ENCODE results near the gene CYS1. TPM values are rescaled to one million over a fixed set of nuclear protein-coding genes. Genes with fewer than 3 reads are reported as not detected.

The CYS1 gene
- total and polyA plus RNA-seq, 2 of the 13 experiments (the other 11 are each of a cell fraction or from before 2014, with no cell fraction given), result 0.04 TPM; not detected in 1

DNA sequence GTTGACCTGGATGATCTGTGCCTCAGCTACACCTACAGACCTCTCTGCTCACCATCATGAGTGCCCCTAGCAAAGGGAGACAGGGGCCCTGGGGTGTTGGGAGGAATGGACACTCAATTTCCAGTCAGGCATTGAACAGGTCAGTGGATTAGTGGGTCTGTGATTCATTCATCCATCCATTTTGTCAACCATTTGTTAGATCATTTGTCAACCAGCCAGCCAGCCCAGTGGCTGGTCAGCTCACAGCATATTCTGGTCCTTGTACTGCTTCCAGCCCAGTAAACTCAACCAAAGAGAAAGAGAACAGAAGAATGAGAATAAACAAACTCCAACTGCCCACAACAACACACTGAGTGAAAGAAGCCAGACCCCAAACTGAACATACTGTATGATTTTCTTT is 41.5 kb downstream of the CYS1 start:
- ChIA-PET POLR2A (no interaction called here), CTCF (ENCODE audit: low intra/inter-chr PET ratio, low total read pairs) (no interaction called here)
- peaks cover 42% of the 10 kb centered on the region for H3K4me1 ChIP-seq (ENCODE audit: insufficient read depth, low read length)
- H3K79me2 ChIP-seq (ENCODE audit: insufficient read depth, low read length), result no peaks in the 10 kb centered on the region
- no peak for FAIRE-seq
- no peaks in the 10 kb centered on the region for H4K20me1 ChIP-seq (ENCODE audit: insufficient read depth, low read length)
- peaks cover 7 to 63% of the 10 kb centered on the region in 2 experiments for H3K27me3 ChIP-seq (ENCODE audit: control insufficient read depth in 1 of 2, insufficient read depth in 2 of 2, low read length in 2 of 2)
- no peak overlapping the region for H3K9ac ChIP-seq (ENCODE audit: insufficient read depth, low read depth, low read length)
- DNase-seq (ENCODE audit: low spot score), result no peak
- ATAC-seq, result no peak
- H3K9me3 ChIP-seq (ENCODE audit: low read length), result no peaks in the 10 kb centered on the region
- H3K4me3 ChIP-seq (replicated peaks in 1 of 3; ENCODE audit: insufficient read depth in 1 of 3, low read depth in 2 of 3, low read length in 3 of 3), result no peak overlapping the region
- no TSS peak for BruUV-seq (replicated peaks)
- H2AFZ ChIP-seq (ENCODE audit: low read length), result no peak overlapping the region
- in situ Hi-C loops (cut with HindIII; ENCODE audit: extremely low pct_ligation_motif_present, low pct_unique_long_range_greater_than_20kb) (no loop called here), intact Hi-C loops (cut with micrococcal nuclease; ENCODE audit: unreplicated experiment) (no loop called here)
- no peaks in the 10 kb centered on the region for H3K36me3 ChIP-seq (replicated peaks in 1 of 2; ENCODE audit: control insufficient read depth in 1 of 2, insufficient read depth in 2 of 2, low read length in 2 of 2)
- no peak overlapping the region for H3K4me2 ChIP-seq (ENCODE audit: low read depth, low read length)
- no peak overlapping the region for H3K27ac ChIP-seq (ENCODE audit: extremely low read length, insufficient read depth, low read length)
- TF ChIP-seq ZNF616 (CRISPR knock-in tag; IDR thresholded peaks at IDR 0.05; ENCODE audit: low read depth) (no peak), NFYC (CRISPR knock-in tag; IDR thresholded peaks at IDR 0.05) (no peak), KLF9 (CRISPR knock-in tag; IDR thresholded peaks at IDR 0.05; ENCODE audit: low read depth) (no peak), TMF1 (CRISPR knock-in tag; IDR thresholded peaks at IDR 0.05; ENCODE audit: low read depth) (no peak)

DNA sequence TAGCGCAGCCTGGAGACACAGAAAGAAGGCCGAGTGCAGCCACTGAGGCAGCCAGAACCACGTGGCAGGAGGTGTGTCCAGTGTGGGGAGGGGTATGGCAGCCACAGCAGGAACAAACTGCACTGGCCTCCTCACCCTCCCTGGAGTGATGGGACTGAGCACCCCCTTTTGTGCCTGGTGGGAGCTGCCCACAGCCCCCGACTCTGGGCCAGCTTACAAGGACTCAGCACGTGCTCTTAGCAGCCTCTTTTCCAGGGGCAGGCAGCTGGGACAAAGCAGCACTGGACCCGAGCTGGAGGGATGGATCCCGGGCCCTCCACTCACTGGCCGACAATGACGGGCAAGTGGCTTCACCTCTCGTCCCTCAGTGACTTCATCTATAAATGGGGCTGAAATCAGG is 42.1 kb downstream of the CYS1 start:
- 39% methylated on average over 9 of the region's 10 CpGs for WGBS (ENCODE audit: low lambda C conversion rate)
- intact Hi-C loops (cut with micrococcal nuclease; ENCODE audit: unreplicated experiment) (no loop called here), in situ Hi-C loops (cut with HindIII; ENCODE audit: extremely low pct_ligation_motif_present, low pct_unique_long_range_greater_than_20kb) (no loop called here)
- Histone ChIP-seq H3K4me3 (replicated peaks in 1 of 3; ENCODE audit: insufficient read depth in 1 of 3, low read depth in 2 of 3, low read length in 3 of 3) (no peak overlapping the region), H3K9me3 (ENCODE audit: low read length) (no peaks in the 10 kb centered on the region), H3K27me3 (ENCODE audit: control insufficient read depth in 1 of 2, insufficient read depth in 2 of 2, low read length in 2 of 2) (peaks cover 7 to 68% of the 10 kb centered on the region in 2 experiments), H3K36me3 (replicated peaks in 1 of 2; ENCODE audit: control insufficient read depth in 1 of 2, insufficient read depth in 2 of 2, low read length in 2 of 2) (no peaks in the 10 kb centered on the region), H2AFZ (ENCODE audit: low read length) (no peak overlapping the region), H3K9ac (ENCODE audit: insufficient read depth, low read depth, low read length) (no peak overlapping the region), H4K20me1 (ENCODE audit: insufficient read depth, low read length) (no peaks in the 10 kb centered on the region), H3K4me2 (ENCODE audit: low read depth, low read length) (no peak overlapping the region), H3K4me1 (ENCODE audit: insufficient read depth, low read length) (peaks cover 48% of the 10 kb centered on the region), H3K79me2 (ENCODE audit: insufficient read depth, low read length) (no peaks in the 10 kb centered on the region), H3K27ac (ENCODE audit: extremely low read length, insufficient read depth, low read length) (no peak overlapping the region)
- ChIA-PET POLR2A (no interaction called here), CTCF (ENCODE audit: low intra/inter-chr PET ratio, low total read pairs) (no interaction called here)
- no peak for DNase-seq (ENCODE audit: low spot score)
- no TSS peak for BruUV-seq (replicated peaks)
- ATAC-seq, result no peak
- TF ChIP-seq, protein P1, sequence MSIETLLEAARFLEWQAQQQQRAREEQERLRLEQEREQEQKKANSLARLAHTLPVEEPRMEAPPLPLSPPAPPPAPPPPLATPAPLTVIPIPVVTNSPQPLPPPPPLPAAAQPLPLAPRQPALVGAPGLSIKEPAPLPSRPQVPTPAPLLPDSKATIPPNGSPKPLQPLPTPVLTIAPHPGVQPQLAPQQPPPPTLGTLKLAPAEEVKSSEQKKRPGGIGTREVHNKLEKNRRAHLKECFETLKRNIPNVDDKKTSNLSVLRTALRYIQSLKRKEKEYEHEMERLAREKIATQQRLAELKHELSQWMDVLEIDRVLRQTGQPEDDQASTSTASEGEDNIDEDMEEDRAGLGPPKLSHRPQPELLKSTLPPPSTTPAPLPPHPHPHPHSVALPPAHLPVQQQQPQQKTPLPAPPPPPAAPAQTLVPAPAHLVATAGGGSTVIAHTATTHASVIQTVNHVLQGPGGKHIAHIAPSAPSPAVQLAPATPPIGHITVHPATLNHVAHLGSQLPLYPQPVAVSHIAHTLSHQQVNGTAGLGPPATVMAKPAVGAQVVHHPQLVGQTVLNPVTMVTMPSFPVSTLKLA (IDR thresholded peaks at IDR 0.05), result 0 out of 2 replicates have a peak, but pooled peaks have one; percentile 24
- TF ChIP-seq, protein P2, sequence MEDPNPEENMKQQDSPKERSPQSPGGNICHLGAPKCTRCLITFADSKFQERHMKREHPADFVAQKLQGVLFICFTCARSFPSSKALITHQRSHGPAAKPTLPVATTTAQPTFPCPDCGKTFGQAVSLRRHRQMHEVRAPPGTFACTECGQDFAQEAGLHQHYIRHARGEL (CRISPR knock-in tag; IDR thresholded peaks at IDR 0.05), result no peak
- no peak for FAIRE-seq

Measured in HepG2 (cell line).